ENCODE measurements around the gene METTL25.

METTL25 gene

DNA sequence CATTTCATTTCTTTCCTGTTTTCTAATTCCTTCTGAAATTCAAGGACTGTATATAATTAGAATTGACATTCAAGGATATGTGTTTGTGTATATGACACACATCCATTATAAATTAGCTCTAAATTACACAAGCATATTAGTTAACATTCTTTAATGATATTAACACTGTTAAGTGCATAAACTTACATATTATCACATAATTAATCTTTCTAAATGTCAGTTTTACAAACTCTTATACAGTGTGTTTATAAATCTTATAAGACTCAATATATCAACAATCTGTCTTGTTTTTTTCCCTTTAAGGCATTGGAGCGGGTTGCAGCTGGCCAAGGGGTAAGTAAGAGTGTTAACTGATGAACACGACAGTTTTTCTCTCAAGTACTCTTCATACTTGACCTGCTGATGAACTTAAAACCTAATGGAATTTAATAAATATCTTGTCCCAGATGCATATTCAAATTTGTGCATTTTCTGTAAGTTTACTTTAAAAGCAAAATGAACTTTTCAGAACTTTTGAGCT is 76.1 kb downstream of the METTL25 start:
- H3K27ac Mint-ChIP-seq: no peak overlapping the region
- no peaks in the 10 kb centered on the region for H3K27me3 Mint-ChIP-seq (ENCODE audit: low read depth)
- TF ChIP-seq, protein P1, sequence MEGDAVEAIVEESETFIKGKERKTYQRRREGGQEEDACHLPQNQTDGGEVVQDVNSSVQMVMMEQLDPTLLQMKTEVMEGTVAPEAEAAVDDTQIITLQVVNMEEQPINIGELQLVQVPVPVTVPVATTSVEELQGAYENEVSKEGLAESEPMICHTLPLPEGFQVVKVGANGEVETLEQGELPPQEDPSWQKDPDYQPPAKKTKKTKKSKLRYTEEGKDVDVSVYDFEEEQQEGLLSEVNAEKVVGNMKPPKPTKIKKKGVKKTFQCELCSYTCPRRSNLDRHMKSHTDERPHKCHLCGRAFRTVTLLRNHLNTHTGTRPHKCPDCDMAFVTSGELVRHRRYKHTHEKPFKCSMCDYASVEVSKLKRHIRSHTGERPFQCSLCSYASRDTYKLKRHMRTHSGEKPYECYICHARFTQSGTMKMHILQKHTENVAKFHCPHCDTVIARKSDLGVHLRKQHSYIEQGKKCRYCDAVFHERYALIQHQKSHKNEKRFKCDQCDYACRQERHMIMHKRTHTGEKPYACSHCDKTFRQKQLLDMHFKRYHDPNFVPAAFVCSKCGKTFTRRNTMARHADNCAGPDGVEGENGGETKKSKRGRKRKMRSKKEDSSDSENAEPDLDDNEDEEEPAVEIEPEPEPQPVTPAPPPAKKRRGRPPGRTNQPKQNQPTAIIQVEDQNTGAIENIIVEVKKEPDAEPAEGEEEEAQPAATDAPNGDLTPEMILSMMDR (IDR thresholded peaks at IDR 0.05; ENCODE audit: unreplicated experiment in 3 of 3): no peak
- no peaks in the 10 kb centered on the region for H3K9me3 Mint-ChIP-seq
- peaks cover 5% of the 10 kb centered on the region for H3K4me1 Mint-ChIP-seq
- no peak overlapping the region for H3K4me3 Mint-ChIP-seq
- no peaks in the 10 kb centered on the region for H3K36me3 Mint-ChIP-seq (ENCODE audit: low read depth)

DNA sequence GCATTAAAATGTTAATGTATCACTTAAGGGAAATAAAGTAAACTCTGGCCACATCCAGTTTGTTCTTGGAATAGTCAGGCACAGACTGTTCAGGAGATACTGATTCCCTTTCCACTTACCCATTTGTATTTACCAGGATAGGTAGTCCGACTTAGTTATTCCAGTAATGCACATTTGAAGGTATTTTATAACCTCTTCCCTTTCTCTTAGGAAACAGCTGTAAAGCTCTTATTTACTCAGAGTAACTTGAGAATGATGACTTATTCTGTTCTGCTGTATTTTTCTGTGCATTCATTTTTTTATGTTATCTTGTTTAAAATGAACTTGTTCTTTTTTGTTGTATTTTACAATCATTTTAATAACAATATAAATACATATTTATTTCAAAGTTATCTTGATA is 78.0 kb downstream of the METTL25 start:
- Mint-ChIP-seq H3K4me1 (peaks cover 5% of the 10 kb centered on the region), H3K4me3 (no peak overlapping the region), H3K27me3 (ENCODE audit: low read depth) (no peaks in the 10 kb centered on the region), H3K27ac (no peak overlapping the region), H3K36me3 (ENCODE audit: low read depth) (peaks cover 8% of the 10 kb centered on the region), H3K9me3 (peaks cover 2% of the 10 kb centered on the region)
- TF ChIP-seq, protein P1 (IDR thresholded peaks at IDR 0.05; ENCODE audit: unreplicated experiment in 3 of 3): no peak

DNA sequence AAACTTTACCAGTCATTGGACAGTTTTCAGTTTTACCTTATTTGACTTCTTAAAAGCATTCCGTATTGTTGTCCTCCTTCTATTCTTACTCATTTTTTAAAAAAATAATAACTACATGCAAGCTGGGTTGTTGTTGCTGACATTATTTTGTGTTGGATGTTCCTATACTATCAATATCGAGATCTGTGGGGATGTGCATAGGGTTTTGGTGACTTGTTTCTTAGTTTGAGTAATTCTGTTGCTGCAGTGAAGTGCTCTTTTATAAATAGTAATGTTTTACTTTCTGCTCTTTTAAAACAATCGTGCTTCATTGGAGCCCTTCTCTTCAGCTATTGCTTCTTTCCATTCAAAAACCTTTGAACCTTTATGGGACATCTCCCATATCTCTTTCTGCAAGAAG is 79.4 kb downstream of the METTL25 start:
- H3K9me3 Mint-ChIP-seq: peaks cover 7% of the 10 kb centered on the region
- H3K36me3 Mint-ChIP-seq (ENCODE audit: low read depth): peaks cover 21% of the 10 kb centered on the region
- TF ChIP-seq, protein P1 (IDR thresholded peaks at IDR 0.05; ENCODE audit: unreplicated experiment in 3 of 3): no peak
- no peaks in the 10 kb centered on the region for H3K27me3 Mint-ChIP-seq (ENCODE audit: low read depth)
- no peak overlapping the region for H3K27ac Mint-ChIP-seq
- H3K4me1 Mint-ChIP-seq: peaks cover 5% of the 10 kb centered on the region
- no peak overlapping the region for H3K4me3 Mint-ChIP-seq

DNA sequence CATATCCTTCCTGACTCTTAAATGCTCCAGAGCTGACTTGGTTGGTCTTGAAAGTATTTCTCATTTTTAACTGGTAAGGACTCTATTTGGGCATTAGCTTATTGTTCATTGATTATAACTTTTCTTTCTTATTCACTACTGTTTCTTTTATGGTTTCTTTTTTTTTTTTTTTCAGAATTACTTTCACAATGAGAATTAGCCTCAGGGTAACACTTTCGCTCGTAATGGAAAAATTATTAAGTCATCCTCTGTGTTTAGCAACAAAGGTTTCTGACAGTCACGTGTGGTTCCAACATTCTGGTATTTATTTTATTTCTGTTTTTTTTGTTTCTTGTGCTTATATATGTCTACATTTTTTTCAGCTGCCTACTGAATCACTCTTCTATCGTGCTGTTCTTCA is 80.0 kb downstream of the METTL25 start:
- Mint-ChIP-seq H3K27me3 (ENCODE audit: low read depth) (no peaks in the 10 kb centered on the region), H3K27ac (no peak overlapping the region), H3K4me3 (no peak overlapping the region), H3K4me1 (peaks cover 5% of the 10 kb centered on the region), H3K9me3 (peaks cover 12% of the 10 kb centered on the region), H3K36me3 (ENCODE audit: low read depth) (peaks cover 27% of the 10 kb centered on the region)
- TF ChIP-seq, protein P1 (IDR thresholded peaks at IDR 0.05; ENCODE audit: unreplicated experiment in 3 of 3): no peak

DNA sequence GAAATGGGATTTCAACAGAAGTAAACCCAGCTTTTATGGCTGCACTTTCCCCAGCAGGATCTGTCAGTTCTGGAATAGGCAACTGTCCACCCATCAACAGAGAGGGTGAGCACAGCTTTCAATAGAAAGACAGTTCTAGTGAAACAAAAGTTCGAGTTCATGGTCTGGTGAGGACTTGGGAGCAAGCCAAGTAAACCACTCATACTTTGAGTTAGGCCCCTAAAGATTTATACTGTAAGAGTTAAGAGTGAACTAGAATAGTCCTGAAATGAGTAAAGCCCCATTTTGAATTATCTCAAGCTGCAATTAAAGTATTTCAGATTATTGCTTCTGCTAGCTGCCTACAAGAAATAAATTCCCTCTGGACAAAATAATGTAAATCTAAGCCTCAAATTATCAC is 82.6 kb downstream of the METTL25 start:
- peaks cover 12% of the 10 kb centered on the region for H3K9me3 Mint-ChIP-seq
- H3K27ac Mint-ChIP-seq: no peak overlapping the region
- H3K36me3 Mint-ChIP-seq (ENCODE audit: low read depth): peaks cover 43% of the 10 kb centered on the region
- no peak overlapping the region for H3K4me3 Mint-ChIP-seq
- TF ChIP-seq, protein P1 (IDR thresholded peaks at IDR 0.05; ENCODE audit: unreplicated experiment in 3 of 3): no peak
- H3K4me1 Mint-ChIP-seq: no peaks in the 10 kb centered on the region
- H3K27me3 Mint-ChIP-seq (ENCODE audit: low read depth): no peaks in the 10 kb centered on the region

DNA sequence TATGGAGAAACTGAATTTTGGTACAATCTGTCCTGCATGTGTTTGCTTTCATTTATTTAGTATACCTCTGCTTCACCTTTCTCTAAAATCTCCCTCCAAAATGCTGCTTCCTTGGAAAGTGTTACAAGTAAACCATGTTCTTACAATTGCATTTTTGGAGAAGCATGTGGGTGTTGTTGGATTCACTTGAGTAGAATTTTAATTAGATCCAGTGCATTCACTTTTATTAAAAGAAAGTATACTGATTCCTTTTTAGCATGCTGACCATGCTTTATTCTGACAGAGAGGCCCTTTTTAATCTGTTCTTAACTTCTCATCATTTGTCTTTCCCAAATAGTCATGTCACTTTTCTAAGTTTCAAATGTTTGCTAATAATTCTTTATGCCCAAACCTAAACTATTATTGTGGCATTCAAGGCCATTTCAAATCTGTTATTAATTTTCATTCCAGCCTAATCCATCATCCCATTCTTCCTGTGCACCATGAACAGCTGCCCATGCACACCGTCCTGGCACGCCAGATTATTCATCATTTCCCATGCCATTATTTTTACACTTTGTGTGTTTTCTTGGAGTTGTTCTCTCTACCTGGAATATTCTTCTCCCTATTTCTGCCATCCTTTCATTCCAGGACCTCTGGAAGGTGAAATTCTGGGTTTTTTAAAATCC is 90.7 kb downstream of the METTL25 start:
- Mint-ChIP-seq H3K27ac (no peak overlapping the region), H3K4me3 (no peak overlapping the region), H3K27me3 (ENCODE audit: low read depth) (no peaks in the 10 kb centered on the region), H3K4me1 (no peaks in the 10 kb centered on the region), H3K9me3 (no peaks in the 10 kb centered on the region), H3K36me3 (ENCODE audit: low read depth) (peaks cover 9% of the 10 kb centered on the region)
- TF ChIP-seq, protein P1 (IDR thresholded peaks at IDR 0.05; ENCODE audit: unreplicated experiment in 3 of 3): no peak
